Erythroblast (primary cell): ENCODE measurements around the gene OSTM1.
"Not testable (repeated sequence)": the region's sequence is repeated elsewhere in the genome, so short reads cannot be mapped to it uniquely, and the experiment has no call there.

Experiments used
- GATA1 ChIP-seq: IDR thresholded peaks from 2 replicates; pipeline ENCODE4 v1.6.1; 2011; ENCODE audit warnings: low read depth, mild to moderate bottlenecking, control low read depth, low read length, moderate library complexity
- POLR2A ChIP-seq: IDR thresholded peaks from 2 replicates; pipeline ENCODE4 v1.6.1; 2011; ENCODE audit warnings: mild to moderate bottlenecking, low read length

DNA sequence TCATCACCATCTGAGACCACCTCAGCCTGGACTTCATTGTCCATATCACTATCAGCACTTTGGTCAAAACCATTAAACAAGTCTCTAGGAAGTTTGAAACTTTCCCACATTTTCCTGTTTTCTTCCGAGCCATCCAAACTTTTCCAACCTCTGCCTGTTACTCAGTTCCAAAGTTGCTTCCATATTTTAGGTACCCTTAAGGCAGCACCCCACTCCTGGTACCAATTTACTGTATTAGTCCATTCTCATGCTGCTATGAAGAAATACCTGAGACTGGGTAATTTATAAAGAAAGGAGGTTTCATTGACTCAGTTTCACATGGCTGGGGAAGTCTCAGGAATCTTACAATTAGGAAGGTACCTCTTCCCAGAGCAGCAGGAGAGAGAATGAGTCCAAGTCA lies 65.3 kb downstream of the OSTM1 start:
- not testable (repeated sequence) for TF ChIP-seq POLR2A, GATA1
